ENCODE measurements around the gene RAC2.

RAC2 gene

DNA sequence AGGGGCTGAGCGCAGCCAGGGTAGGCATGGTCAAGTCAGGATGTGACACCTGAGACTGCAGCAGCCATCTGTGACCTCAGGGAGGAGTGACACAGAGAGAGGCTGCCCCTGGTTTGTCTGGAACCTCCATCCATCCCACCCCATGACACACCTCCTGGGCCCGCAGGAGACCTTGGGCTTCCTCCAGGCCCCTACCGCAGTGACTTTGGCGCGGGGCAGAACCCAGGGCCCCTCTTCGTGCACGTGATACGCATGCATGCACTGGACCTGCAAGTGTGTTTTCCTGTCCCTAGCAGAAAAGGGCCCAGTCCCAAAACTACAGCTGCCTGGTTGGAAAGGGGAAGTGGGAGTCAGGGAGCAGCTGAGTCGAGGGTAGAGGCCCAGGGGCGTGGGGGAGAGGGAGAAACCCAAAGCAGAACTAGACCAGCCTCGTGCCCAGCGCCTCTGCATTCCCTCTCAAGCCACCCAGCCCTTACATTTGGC lies 30.4 kb upstream of the RAC2 start:
- no peaks in the 10 kb centered on the region for H3K27me3 ChIP-seq (ENCODE audit: insufficient read depth, low read length)
- no peak overlapping the region for H3K9ac ChIP-seq (ENCODE audit: low read depth, low read length)
- no peaks in the 10 kb centered on the region; the same call in 1 of the 2 replicates for H3K4me1 ChIP-seq (ENCODE audit: insufficient read depth, low read length)
- no peaks in the 10 kb centered on the region for H3K36me3 ChIP-seq (ENCODE audit: insufficient read depth, low read depth, low read length)
- no peak overlapping the region for H3K4me3 ChIP-seq (ENCODE audit: low read length)
- no peaks in the 10 kb centered on the region for H3K9me3 ChIP-seq (ENCODE audit: insufficient read depth, low read depth, low read length)
- H3K27ac ChIP-seq (ENCODE audit: low read length): no peak overlapping the region

DNA sequence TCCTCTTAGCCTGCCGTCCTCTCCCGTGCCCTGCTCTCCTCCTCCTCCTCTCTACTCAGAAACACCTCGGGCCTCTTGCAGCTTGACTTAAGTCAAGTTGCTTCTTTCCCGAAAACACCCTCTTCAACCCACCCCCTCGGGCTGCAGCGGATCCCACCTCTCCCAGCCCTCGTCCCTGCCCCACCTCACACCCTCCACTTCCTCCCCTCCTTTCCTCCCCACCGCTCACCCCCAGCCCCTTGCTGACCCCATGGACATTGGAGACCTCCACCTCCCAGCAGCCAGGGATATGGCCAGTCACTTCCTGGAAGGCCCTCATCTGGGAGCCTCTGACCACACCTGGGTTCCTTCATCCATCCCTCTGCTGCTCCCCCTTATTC lies 29.8 kb upstream of the RAC2 start:
- Histone ChIP-seq H3K9me3 (ENCODE audit: insufficient read depth, low read depth, low read length) (no peaks in the 10 kb centered on the region), H3K27ac (ENCODE audit: low read length) (no peak overlapping the region), H3K9ac (ENCODE audit: low read depth, low read length) (no peak overlapping the region), H3K4me1 (ENCODE audit: insufficient read depth, low read length) (no peaks in the 10 kb centered on the region), H3K27me3 (ENCODE audit: insufficient read depth, low read length) (no peaks in the 10 kb centered on the region), H3K4me3 (ENCODE audit: low read length) (no peak overlapping the region), H3K36me3 (ENCODE audit: insufficient read depth, low read depth, low read length) (no peaks in the 10 kb centered on the region)

DNA sequence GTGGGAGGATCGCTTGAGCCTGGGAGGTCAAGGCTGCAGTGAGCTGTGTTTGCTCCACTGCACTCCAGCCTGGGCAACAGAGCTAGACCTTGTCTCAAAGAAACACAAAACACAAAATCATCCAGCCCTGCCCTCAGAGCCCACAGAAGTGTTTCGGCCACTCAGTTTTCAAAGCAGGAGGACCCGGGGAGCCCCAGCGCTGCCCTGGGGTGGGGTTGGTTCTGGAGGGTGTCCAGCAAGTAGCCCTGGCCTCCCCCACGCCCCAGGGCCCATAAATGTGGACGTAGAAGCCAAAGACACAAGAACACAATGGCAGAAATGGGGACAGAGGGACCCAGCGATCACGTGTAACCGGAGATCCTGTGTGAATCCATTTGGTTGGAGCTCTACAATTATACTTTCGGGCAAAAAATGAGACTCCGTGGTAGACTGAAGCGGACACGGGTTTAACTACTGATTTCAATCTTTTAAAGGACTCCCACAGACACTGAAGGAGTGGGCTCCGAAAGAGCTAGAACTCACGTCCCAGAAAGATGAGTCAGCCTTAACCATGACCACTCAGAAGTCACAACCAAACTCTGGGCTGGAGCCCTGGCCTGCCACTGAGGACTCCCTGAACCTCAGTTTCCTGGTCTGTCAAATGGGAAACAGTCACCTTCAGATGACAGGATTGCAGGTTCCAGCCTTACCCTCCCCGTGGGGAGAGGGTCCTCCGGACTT lies 29.2 kb upstream of the RAC2 start:
- Histone ChIP-seq H3K4me1 (ENCODE audit: insufficient read depth, low read length) (no peaks in the 10 kb centered on the region), H3K27ac (ENCODE audit: low read length) (no peak overlapping the region), H3K9me3 (ENCODE audit: insufficient read depth, low read depth, low read length) (no peaks in the 10 kb centered on the region), H3K27me3 (ENCODE audit: insufficient read depth, low read length) (no peaks in the 10 kb centered on the region), H3K9ac (ENCODE audit: low read depth, low read length) (no peak overlapping the region), H3K4me3 (ENCODE audit: low read length) (no peak overlapping the region), H3K36me3 (ENCODE audit: insufficient read depth, low read depth, low read length) (no peaks in the 10 kb centered on the region)

DNA sequence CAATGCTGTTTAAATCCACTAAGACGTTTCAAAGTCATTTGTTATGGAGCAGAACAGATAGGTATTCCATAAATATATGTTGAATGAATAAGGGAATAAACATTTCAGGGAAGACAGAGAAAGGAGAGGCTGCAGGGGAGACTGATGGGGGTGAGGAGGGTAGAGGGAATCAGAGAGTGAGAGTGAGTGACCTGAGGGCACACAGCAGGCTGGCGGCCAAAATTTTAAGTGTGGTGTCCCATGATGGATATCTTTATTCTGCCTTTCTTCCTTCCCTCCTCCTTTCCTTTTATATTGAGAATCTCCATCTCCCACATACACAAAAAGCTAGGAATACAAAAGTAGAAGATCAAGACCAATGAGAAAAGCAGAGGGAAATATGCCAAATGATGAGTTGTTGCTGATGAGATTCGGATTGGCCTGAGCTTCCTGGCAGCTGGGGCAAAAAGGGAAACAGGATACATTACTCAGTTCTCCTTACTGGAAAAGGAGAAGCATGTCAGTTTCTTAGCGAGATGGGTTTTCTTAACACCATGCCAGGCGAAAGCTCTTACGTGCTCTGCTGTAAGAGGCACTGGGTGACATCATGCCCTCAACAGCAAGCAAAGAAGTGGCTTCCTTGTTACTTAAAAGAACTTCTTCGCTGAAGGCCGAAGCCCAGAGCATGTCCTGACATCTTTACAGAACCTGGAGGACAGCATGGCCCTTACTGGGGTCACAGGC lies 27.0 kb upstream of the RAC2 start:
- no peaks in the 10 kb centered on the region for H3K4me1 ChIP-seq (ENCODE audit: insufficient read depth, low read length)

DNA sequence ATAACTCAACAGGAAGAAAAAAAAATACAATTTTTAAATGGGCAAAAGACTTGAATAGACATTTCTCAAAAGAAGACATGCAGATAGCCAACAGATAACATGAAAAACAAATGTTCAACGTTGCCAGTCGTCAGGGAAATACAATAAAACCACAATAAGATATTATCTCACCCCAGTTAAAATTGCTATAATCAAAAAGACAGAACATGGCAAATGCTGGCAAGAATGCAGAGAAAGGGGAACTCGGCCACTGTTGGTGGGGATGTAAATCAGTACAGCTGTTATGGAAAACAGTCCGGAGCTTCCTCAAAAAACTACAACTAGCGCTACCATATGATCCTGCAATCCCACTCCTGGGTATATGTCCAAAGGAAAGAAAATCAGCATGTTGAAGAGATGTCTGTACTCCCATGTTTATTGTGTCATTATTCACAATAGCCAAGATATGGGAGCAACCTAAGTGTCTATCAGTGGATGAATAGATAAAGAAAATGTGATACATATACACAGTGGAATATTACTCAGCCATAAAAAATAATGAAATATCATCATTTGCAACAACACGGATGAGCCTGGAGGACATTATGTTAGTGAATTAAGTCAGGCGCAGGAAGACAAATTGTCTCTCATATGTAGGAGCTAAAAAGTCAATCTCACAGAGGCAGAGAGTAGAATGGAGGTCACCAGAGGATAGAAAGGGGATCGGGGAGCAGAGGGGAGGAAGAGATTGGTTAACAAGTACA lies 26.0 kb upstream of the RAC2 start:
- Histone ChIP-seq H3K9ac (ENCODE audit: low read depth, low read length) (no peak overlapping the region), H3K4me1 (ENCODE audit: insufficient read depth, low read length) (no peaks in the 10 kb centered on the region), H3K36me3 (ENCODE audit: insufficient read depth, low read depth, low read length) (no peaks in the 10 kb centered on the region), H3K27ac (ENCODE audit: low read length) (no peak overlapping the region), H3K27me3 (ENCODE audit: insufficient read depth, low read length) (no peaks in the 10 kb centered on the region), H3K4me3 (ENCODE audit: low read length) (no peak overlapping the region), H3K9me3 (ENCODE audit: insufficient read depth, low read depth, low read length) (no peaks in the 10 kb centered on the region)

More for the DNA sequence above, 27.0 kb upstream of the RAC2 start:
- no peaks in the 10 kb centered on the region for H3K27me3 ChIP-seq (ENCODE audit: insufficient read depth, low read length)
- H3K36me3 ChIP-seq (ENCODE audit: insufficient read depth, low read depth, low read length): no peaks in the 10 kb centered on the region
- H3K4me3 ChIP-seq (ENCODE audit: low read length): no peak overlapping the region
- H3K9me3 ChIP-seq (ENCODE audit: insufficient read depth, low read depth, low read length): no peaks in the 10 kb centered on the region
- H3K27ac ChIP-seq (ENCODE audit: low read length): no peak overlapping the region
- H3K9ac ChIP-seq (ENCODE audit: low read depth, low read length): no peak overlapping the region

DNA sequence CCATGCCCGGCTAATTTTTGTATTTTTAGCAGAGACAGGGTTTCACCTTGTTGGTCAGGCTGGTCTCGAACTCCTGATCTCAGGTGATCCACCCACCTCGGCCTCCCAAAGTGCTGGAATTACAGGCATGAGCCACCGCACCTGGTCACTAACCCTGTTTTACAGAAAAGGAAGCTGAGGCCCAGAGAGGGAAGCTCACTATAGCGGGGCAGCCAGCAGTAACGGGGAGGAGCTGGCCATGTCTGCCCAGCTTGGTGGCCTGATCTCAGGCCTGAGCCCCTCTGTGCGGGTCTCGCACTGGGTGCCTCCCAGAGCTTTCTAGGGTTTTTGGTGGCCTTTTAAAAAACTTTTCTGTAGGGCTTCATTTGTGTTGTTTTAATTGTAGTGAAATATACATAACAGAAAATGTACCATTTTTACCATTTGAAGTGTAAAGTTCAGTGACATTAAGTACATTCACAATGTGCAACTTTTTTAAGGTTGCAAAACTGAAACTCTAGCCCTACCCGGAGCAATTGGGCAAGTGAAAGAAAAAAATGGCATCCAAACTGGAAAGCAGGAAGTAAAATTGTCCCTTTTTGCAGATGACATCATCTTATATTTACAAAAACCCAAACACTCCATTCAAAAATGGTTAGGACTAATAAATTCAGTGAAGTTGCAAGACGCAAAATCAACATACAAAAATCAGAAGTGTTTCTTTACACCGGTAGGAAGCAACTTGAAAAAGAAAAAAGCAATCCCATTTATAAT lies 23.8 kb upstream of the RAC2 start:
- no peaks in the 10 kb centered on the region for H3K36me3 ChIP-seq (ENCODE audit: insufficient read depth, low read depth, low read length)
- H3K4me3 ChIP-seq (ENCODE audit: low read length): no peak overlapping the region
- H3K9ac ChIP-seq (ENCODE audit: low read depth, low read length): no peak overlapping the region
- H3K9me3 ChIP-seq (ENCODE audit: insufficient read depth, low read depth, low read length): peaks cover 11% of the 10 kb centered on the region
- H3K27ac ChIP-seq (ENCODE audit: low read length): no peak overlapping the region
- no peaks in the 10 kb centered on the region for H3K4me1 ChIP-seq (ENCODE audit: insufficient read depth, low read length)
- no peaks in the 10 kb centered on the region for H3K27me3 ChIP-seq (ENCODE audit: insufficient read depth, low read length)

DNA sequence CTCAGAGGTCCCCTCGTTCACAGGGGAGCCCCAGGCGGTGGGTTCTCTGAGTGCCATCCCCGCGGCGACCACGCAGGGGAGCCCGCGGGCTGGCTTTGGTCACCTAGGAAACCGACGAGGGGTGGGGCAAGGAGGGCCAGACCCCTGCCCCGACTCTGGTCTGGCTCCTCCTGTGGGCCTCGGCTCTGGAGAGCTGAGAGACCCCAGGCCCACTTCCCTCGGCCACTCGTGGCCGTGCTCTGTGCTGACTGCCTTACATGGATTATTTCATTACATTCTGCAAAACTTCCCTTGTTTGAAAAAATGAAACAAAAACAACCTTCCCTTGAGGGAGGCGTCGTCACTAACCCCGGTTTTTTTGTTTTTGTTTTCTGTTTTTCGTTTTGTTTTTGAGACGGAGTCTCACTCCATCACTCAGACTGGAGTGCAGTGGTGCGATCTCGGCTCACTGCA lies 23.1 kb upstream of the RAC2 start:
- Histone ChIP-seq H3K9ac (ENCODE audit: low read depth, low read length) (peak overlapping the region; percentile 11; the same call in 1 of the 2 replicates), H3K4me1 (ENCODE audit: insufficient read depth, low read length) (no peaks in the 10 kb centered on the region), H3K36me3 (ENCODE audit: insufficient read depth, low read depth, low read length) (no peaks in the 10 kb centered on the region), H3K9me3 (ENCODE audit: insufficient read depth, low read depth, low read length) (peaks cover 11% of the 10 kb centered on the region), H3K27ac (ENCODE audit: low read length) (no peak overlapping the region), H3K27me3 (ENCODE audit: insufficient read depth, low read length) (no peaks in the 10 kb centered on the region), H3K4me3 (ENCODE audit: low read length) (no peak overlapping the region)

DNA sequence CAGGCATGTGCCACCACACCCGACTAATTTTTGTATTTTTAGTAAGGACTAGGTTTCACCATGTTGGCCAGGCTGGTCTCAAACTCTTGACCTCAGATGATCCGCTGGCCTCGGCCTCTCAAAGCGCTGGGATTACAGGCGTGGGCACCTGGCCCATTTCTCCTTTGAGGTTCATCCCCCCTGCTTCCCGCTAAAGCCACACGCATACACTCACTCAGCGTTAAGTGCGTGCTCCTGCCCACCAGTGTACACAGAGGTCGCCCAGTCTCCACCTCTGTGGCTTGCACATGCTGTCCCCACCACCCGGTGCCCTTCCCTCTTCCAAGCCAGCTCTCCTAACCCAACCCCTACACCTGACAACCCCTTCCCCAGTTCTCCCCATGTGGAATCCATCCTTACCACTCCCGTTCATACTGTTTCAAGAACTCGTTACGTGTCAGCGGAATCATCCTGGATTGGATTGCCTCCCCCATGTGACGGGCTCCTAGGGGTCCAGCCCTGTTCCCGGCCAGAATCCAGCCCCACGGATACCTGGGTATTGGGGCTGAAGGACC lies 22.6 kb upstream of the RAC2 start:
- Histone ChIP-seq H3K27ac (ENCODE audit: low read length) (no peak overlapping the region), H3K9ac (ENCODE audit: low read depth, low read length) (no peak overlapping the region), H3K4me3 (ENCODE audit: low read length) (no peak overlapping the region), H3K36me3 (ENCODE audit: insufficient read depth, low read depth, low read length) (no peaks in the 10 kb centered on the region), H3K9me3 (ENCODE audit: insufficient read depth, low read depth, low read length) (peaks cover 11% of the 10 kb centered on the region), H3K4me1 (ENCODE audit: insufficient read depth, low read length) (no peaks in the 10 kb centered on the region), H3K27me3 (ENCODE audit: insufficient read depth, low read length) (no peaks in the 10 kb centered on the region)

DNA sequence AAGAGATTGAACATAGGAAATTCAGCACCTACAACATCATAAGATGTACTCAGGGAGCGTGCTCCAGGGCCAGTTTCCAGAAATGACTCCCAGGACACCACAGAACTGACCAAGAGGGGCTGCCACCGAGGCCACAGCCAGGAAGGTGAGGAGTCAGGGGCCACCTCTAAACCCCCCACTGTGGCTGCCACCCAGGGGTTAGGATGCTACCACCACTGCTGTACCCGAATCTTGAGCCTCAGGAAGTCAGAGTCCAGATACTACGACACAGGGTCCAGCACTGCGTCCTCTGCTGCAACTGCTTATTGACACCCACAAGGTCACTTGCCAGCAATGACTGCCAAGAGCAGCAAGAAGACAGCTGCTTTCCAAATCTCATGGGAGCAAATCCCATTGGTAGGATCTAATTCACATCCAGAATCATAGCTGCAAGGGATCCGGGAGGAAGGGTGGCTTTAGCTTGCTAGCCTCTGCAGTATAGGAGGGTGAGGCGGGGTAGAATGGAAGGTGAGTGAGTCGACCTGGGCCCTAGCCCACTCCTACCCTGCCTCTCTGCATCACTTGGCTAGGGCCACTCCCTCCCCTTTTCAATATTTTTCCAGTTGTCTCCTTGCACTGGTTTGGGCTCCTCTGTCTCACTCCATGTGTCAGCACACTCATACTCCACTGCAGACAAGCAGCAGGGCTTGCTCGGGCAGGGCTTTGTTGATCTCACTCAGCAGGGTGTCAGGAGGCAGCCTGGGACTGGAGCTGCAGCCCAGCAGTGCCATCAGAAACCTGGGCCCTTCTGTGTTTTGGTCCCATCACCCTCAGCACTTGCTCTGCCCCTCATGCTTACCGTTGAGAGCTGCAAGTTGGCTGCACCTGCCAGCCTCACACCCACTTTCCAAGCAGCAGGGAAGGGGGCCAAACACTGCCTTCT lies 20.2 kb upstream of the RAC2 start:
- Histone ChIP-seq H3K27me3 (ENCODE audit: insufficient read depth, low read length) (peaks cover 16% of the 10 kb centered on the region), H3K4me3 (ENCODE audit: low read length) (no peak overlapping the region), H3K9ac (ENCODE audit: low read depth, low read length) (no peak overlapping the region), H3K36me3 (ENCODE audit: insufficient read depth, low read depth, low read length) (no peaks in the 10 kb centered on the region), H3K27ac (ENCODE audit: low read length) (no peak overlapping the region), H3K9me3 (ENCODE audit: insufficient read depth, low read depth, low read length) (peaks cover 11% of the 10 kb centered on the region), H3K4me1 (ENCODE audit: insufficient read depth, low read length) (peaks cover under 1% of the 10 kb centered on the region; the same call in 1 of the 2 replicates)

DNA sequence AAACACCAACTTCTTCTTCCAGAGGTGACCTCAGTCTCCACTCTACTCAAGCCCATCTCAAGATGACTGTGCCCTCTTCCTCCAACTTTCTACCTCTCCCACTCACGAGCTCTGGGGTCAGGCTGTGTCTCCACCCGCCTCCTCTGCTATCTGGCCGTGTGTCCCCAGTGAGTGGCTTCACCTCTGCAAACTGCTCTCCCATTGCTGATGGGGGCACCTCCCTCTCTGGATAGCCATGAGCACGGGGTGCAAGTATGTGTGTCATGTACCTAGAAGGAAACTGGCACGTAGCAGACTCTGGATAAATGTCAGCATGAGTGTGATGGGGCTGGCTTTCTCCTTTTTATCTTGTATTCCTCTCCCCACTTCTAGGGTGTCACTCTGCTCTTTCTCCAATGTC lies 18.3 kb upstream of the RAC2 start:
- Histone ChIP-seq H3K9me3 (ENCODE audit: insufficient read depth, low read depth, low read length) (peaks cover 11% of the 10 kb centered on the region), H3K9ac (ENCODE audit: low read depth, low read length) (no peak overlapping the region), H3K27me3 (ENCODE audit: insufficient read depth, low read length) (peaks cover 17% of the 10 kb centered on the region), H3K36me3 (ENCODE audit: insufficient read depth, low read depth, low read length) (no peaks in the 10 kb centered on the region), H3K4me1 (ENCODE audit: insufficient read depth, low read length) (peaks cover 9% of the 10 kb centered on the region; the same call in 1 of the 2 replicates), H3K27ac (ENCODE audit: low read length) (no peak overlapping the region), H3K4me3 (ENCODE audit: low read length) (no peak overlapping the region)

All from iPS-20b (cell line).